ENCODE results near the gene PDGFB. TPM values are rescaled to one million over a fixed set of nuclear protein-coding genes. Genes with fewer than 3 reads are reported as not detected.
"Not testable (repeated sequence)": the region's sequence is repeated elsewhere in the genome, so short reads cannot be mapped to it uniquely, and the experiment has no call there.

PDGFB gene
- total and polyA plus RNA-seq, 2 donors (not counting 1 experiment from before 2014, with no cell fraction given): 0.04 TPM; not detected in 1

- peaks cover 0 to 44% (median 3%) of the 10 kb centered on the region in 4 experiments for H3K27me3 ChIP-seq (replicated peaks in 1 of 4; ENCODE audit: control extremely low read depth in 1 of 4, control insufficient read depth in 3 of 4, insufficient read depth in 4 of 4, low read length in 3 of 4)
- H3K79me2 ChIP-seq (ENCODE audit: control insufficient read depth, insufficient read depth, low read length): no peaks in the 10 kb centered on the region
- TF ChIP-seq CTCF (IDR thresholded peaks at IDR 0.05) (no peak), EZH2 (IDR thresholded peaks at IDR 0.05; ENCODE audit: borderline replicate concordance, insufficient read depth, low read depth, low read length, poor library complexity, severe bottlenecking) (no peak)
- H3K9me3 ChIP-seq (ENCODE audit: control extremely low read depth in 1 of 3, control insufficient read depth in 2 of 3, insufficient read depth in 1 of 3, low read length in 2 of 3): peaks cover 0 to 19% (median 4%) of the 10 kb centered on the region in 3 donors
- intact Hi-C loops (cut with micrococcal nuclease): no loop called here
- peaks cover 53% of the 10 kb centered on the region for H3K27me3 Mint-ChIP-seq
- no peak overlapping the region for H3K27ac Mint-ChIP-seq
- H3K9me3 Mint-ChIP-seq (ENCODE audit: insufficient read depth): peaks cover 4% of the 10 kb centered on the region
- H3K4me3 Mint-ChIP-seq: no peak overlapping the region
- H3K4me1 Mint-ChIP-seq: peaks cover 3% of the 10 kb centered on the region
- H3K4me3 ChIP-seq (ENCODE audit: control extremely low read depth in 1 of 5, extremely low read depth in 1 of 5, insufficient read depth in 1 of 5, low read depth in 2 of 5, low read length in 4 of 5): no peak overlapping the region
- no peak overlapping the region for H3K27ac ChIP-seq (ENCODE audit: low read length in 2 of 2)
- H3K4me2 ChIP-seq (replicated peaks; ENCODE audit: low read depth, low read length, poor library complexity, severe bottlenecking): no peak overlapping the region
- ChIA-PET POLR2A (no interaction called here), CTCF (no interaction called here)
- DNase-seq (no peak), ATAC-seq (ENCODE audit: low read depth) (no peak)
- H4K20me1 ChIP-seq (ENCODE audit: control insufficient read depth, insufficient read depth, low read length, poor library complexity, severe bottlenecking): no peaks in the 10 kb centered on the region
- WGBS (ENCODE audit: insufficient coverage): 75% methylated on average over 9 of the region's 16 CpGs
- no peak overlapping the region for H2AFZ ChIP-seq (ENCODE audit: insufficient read depth, low read depth, low read length, poor library complexity, severe bottlenecking)
- H3K4me1 ChIP-seq (ENCODE audit: control insufficient read depth in 2 of 2, insufficient read depth in 2 of 2, low read length in 2 of 2): no peaks in the 10 kb centered on the region
- no peak overlapping the region for H3K9ac ChIP-seq (ENCODE audit: low read length)
- no peaks in the 10 kb centered on the region for H3K36me3 ChIP-seq (replicated peaks in 1 of 2; ENCODE audit: control extremely low read depth in 1 of 2, control insufficient read depth in 1 of 2, extremely low read depth in 1 of 2, insufficient read depth in 2 of 2, low read length in 1 of 2)
Measured at GRCh38 chr22:39219071-39220039, 25.4 kb downstream of the PDGFB start.

- H2AFZ ChIP-seq (ENCODE audit: insufficient read depth, low read depth, low read length, poor library complexity, severe bottlenecking); POLR2A ChIA-PET; H3K4me3 ChIP-seq (ENCODE audit: control extremely low read depth in 1 of 5, extremely low read depth in 1 of 5, insufficient read depth in 1 of 5, low read depth in 2 of 5, low read length in 4 of 5); H3K27ac Mint-ChIP-seq; H4K20me1 ChIP-seq (ENCODE audit: control insufficient read depth, insufficient read depth, low read length, poor library complexity, severe bottlenecking); H3K36me3 ChIP-seq (replicated peaks in 1 of 2; ENCODE audit: control extremely low read depth in 1 of 2, control insufficient read depth in 1 of 2, extremely low read depth in 1 of 2, insufficient read depth in 2 of 2, low read length in 1 of 2); H3K4me1 ChIP-seq (ENCODE audit: control insufficient read depth in 2 of 2, insufficient read depth in 2 of 2, low read length in 2 of 2); DNase-seq; H3K27ac ChIP-seq (ENCODE audit: low read length in 2 of 2); ATAC-seq (ENCODE audit: low read depth); H3K4me3 Mint-ChIP-seq; H3K4me2 ChIP-seq (replicated peaks; ENCODE audit: low read depth, low read length, poor library complexity, severe bottlenecking); H3K79me2 ChIP-seq (ENCODE audit: control insufficient read depth, insufficient read depth, low read length); CTCF ChIA-PET; H3K9ac ChIP-seq (ENCODE audit: low read length); H3K4me1 Mint-ChIP-seq; H3K9me3 Mint-ChIP-seq (ENCODE audit: insufficient read depth); intact Hi-C loops (cut with micrococcal nuclease): not testable (repeated sequence)
- Histone ChIP-seq H3K9me3 (ENCODE audit: control extremely low read depth in 1 of 3, control insufficient read depth in 2 of 3, insufficient read depth in 1 of 3, low read length in 2 of 3) (peaks cover 0 to 19% (median 4%) of the 10 kb centered on the region in 3 donors), H3K27me3 (replicated peaks in 1 of 4; ENCODE audit: control extremely low read depth in 1 of 4, control insufficient read depth in 3 of 4, insufficient read depth in 4 of 4, low read length in 3 of 4) (peaks cover 0 to 46% (median 8%) of the 10 kb centered on the region in 4 experiments)
- no CpG with 5 or more reads among the region's 6 CpGs for WGBS (ENCODE audit: insufficient coverage)
- peaks cover 56% of the 10 kb centered on the region for H3K27me3 Mint-ChIP-seq
Measured at GRCh38 chr22:39218432-39218831, 26.4 kb downstream of the PDGFB start.

Measured in B cell (primary cell).